HG03571 (cell line): Measurements from ENCODE around the gene RPP21.
"Not testable (repeated sequence)": the region's sequence is repeated elsewhere in the genome, so short reads cannot be mapped to it uniquely, and the experiment has no call there.

Source experiments
- ATAC-seq: cut with Tn5 transposase; IDR thresholded peaks from one replicate; pipeline ENCODE4 v1.9.1; 2021; ENCODE audit not compliant: unreplicated experiment

The RPP21 gene

GRCh38 chr6:30369280-30369679 lies 24.3 kb downstream of the RPP21 start:
- not testable (repeated sequence) for ATAC-seq

GRCh38 chr6:30378290-30378937 lies 33.5 kb downstream of the RPP21 start:
- ATAC-seq = no peak

- no peak for ATAC-seq
Observed at GRCh38 chr6:30380464-30380863, 35.5 kb downstream of the RPP21 start.

GRCh38 chr6:30386166-30386565 lies 41.2 kb downstream of the RPP21 start:
- ATAC-seq = no peak

- no peak for ATAC-seq
Observed at GRCh38 chr6:30391240-30391639, 46.3 kb downstream of the RPP21 start.

- no peak for ATAC-seq
Observed at GRCh38 chr6:30394139-30394538, 49.2 kb downstream of the RPP21 start.
